Activated CD8-positive, alpha-beta memory T cell treated with anti-CD3 and anti-CD28 coated beads for 36 hours (primary cell): Measurements from ENCODE around the gene JAK1. TPM values are rescaled to one million over a fixed set of nuclear protein-coding genes. Genes with fewer than 3 reads are reported as not detected.

Source experiments
- CTCF ChIA-PET: fragments of 350-600 bp; sonication (Branson Sonifier 250); formaldehyde crosslinking; loops from one replicate; lab custom pipeline; 2021; ENCODE audit warnings: antibody characterized with exemption; lab: Charles Lee
- POLR2A ChIA-PET: fragments of 350-600 bp; sonication (Branson Sonifier 250); formaldehyde crosslinking; loops from one replicate; lab custom pipeline; 2021; ENCODE audit warnings: antibody characterized with exemption; lab: Charles Lee
- total RNA-seq, 2 experiments: library from RNA; stranded (reverse); gene quantifications; one replicate each; pipeline ENCODE4 v1.2.3, GENCODE V29; 2021

JAK1 gene
- total RNA-seq, 2 experiments from 2014 or later = 85.4 to 87.9 TPM

GRCh38 chr1:64864018-64864940, 102.1 kb downstream of the JAK1 start:
- ChIA-PET POLR2A (no interaction called here), CTCF (interaction anchor here (0.9 kb wide), 1 partner anchor 178 kb away, joined by 3 read pairs; no protein-coding TSS in a partner anchor)

GRCh38 chr1:64861611-64862010, 104.7 kb downstream of the JAK1 start:
- CTCF ChIA-PET = interaction anchor here (0.8 kb wide), 1 partner anchor 105 kb away, joined by 4 read pairs; the partner anchor contains the start of gene JAK1
- POLR2A ChIA-PET = no interaction called here

- CTCF ChIA-PET = no interaction called here
- POLR2A ChIA-PET = no interaction called here
Observed at GRCh38 chr1:64857347-64857746, 109.0 kb downstream of the JAK1 start.

GRCh38 chr1:64856553-64856952, 109.8 kb downstream of the JAK1 start:
- CTCF ChIA-PET = interaction anchor here (0.6 kb wide), 1 partner anchor 89 kb away, joined by 3 read pairs; no protein-coding TSS in a partner anchor
- POLR2A ChIA-PET = no interaction called here

- ChIA-PET POLR2A (no interaction called here), CTCF (no interaction called here)
Observed at GRCh38 chr1:64855557-64855956, 110.8 kb downstream of the JAK1 start.

GRCh38 chr1:64854674-64855073, 111.7 kb downstream of the JAK1 start:
- ChIA-PET POLR2A (no interaction called here), CTCF (no interaction called here)

GRCh38 chr1:64851664-64852063, 114.7 kb downstream of the JAK1 start:
- CTCF ChIA-PET = no interaction called here
- POLR2A ChIA-PET = no interaction called here

- POLR2A ChIA-PET = no interaction called here
- CTCF ChIA-PET = no interaction called here
Observed at GRCh38 chr1:64850846-64851245, 115.5 kb downstream of the JAK1 start.

- ChIA-PET CTCF (no interaction called here), POLR2A (no interaction called here)
Observed at GRCh38 chr1:64849942-64850341, 116.4 kb downstream of the JAK1 start.

- ChIA-PET CTCF (no interaction called here), POLR2A (no interaction called here)
Observed at GRCh38 chr1:64848803-64849202, 117.5 kb downstream of the JAK1 start.

- POLR2A ChIA-PET = no interaction called here
- CTCF ChIA-PET = no interaction called here
Observed at GRCh38 chr1:64848136-64848535, 118.2 kb downstream of the JAK1 start.

- ChIA-PET CTCF (no interaction called here), POLR2A (no interaction called here)
Observed at GRCh38 chr1:64847666-64848065, 118.7 kb downstream of the JAK1 start.

GRCh38 chr1:64846573-64847430, 119.5 kb downstream of the JAK1 start:
- ChIA-PET CTCF (no interaction called here), POLR2A (no interaction called here)

- ChIA-PET POLR2A (no interaction called here), CTCF (no interaction called here)
Observed at GRCh38 chr1:64845831-64846425, 120.4 kb downstream of the JAK1 start.

- CTCF ChIA-PET = no interaction called here
- POLR2A ChIA-PET = no interaction called here
Observed at GRCh38 chr1:64844609-64845008, 121.7 kb downstream of the JAK1 start.

- POLR2A ChIA-PET = no interaction called here
- CTCF ChIA-PET = no interaction called here
Observed at GRCh38 chr1:64844175-64844574, 122.2 kb downstream of the JAK1 start.

GRCh38 chr1:64843675-64844074, 122.7 kb downstream of the JAK1 start:
- POLR2A ChIA-PET = no interaction called here
- CTCF ChIA-PET = interaction anchor here (0.6 kb wide), 1 partner anchor 174 kb away, joined by 3 read pairs; no protein-coding TSS in a partner anchor

GRCh38 chr1:64842224-64842623, 124.1 kb downstream of the JAK1 start:
- ChIA-PET CTCF (no interaction called here), POLR2A (no interaction called here)

GRCh38 chr1:64841330-64842065, 124.9 kb downstream of the JAK1 start:
- CTCF ChIA-PET = interaction anchor here (0.6 kb wide), 1 partner anchor 127 kb away, joined by 3 read pairs; no protein-coding TSS in a partner anchor
- POLR2A ChIA-PET = no interaction called here
